A549 treated with CpdA at 1 μM for 4 hours (cell line): Measurements from ENCODE around the gene SUCNR1. TPM values are rescaled to one million over a fixed set of nuclear protein-coding genes. Genes with fewer than 3 reads are reported as not detected.

Source experiments
- total RNA-seq: library from RNA; stranded (reverse); fragments of 200-300 nt; extraction: Qiagen RNA extraction; gene quantifications from 5 replicates; pipeline ENCODE4 v1.2.3, GENCODE V29; 2022; ENCODE audit warnings: low read depth

The SUCNR1 gene, protein sequence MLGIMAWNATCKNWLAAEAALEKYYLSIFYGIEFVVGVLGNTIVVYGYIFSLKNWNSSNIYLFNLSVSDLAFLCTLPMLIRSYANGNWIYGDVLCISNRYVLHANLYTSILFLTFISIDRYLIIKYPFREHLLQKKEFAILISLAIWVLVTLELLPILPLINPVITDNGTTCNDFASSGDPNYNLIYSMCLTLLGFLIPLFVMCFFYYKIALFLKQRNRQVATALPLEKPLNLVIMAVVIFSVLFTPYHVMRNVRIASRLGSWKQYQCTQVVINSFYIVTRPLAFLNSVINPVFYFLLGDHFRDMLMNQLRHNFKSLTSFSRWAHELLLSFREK
- 0.15 to 0.24 TPM (median 0.17 TPM) in 4 of 5 replicates, not detected in the other for total RNA-seq

GRCh38 chr3:151873398-151873797 is at the start of gene SUCNR1:
Gene SUCNR1, plus strand, starts transcription at chr3:151873643. Its CDS starts 6,250 bp downstream, at chr3:151879893.

Other genes with a start within 250 kb of the SUCNR1 start
- gene AADACL2, start 139.7 kb upstream of the SUCNR1 start, total RNA-seq: not detected in 5 replicates
- gene AADAC, start 59.5 kb upstream of the SUCNR1 start, total RNA-seq: 19.5 to 29.5 TPM (median 22.2 TPM) in 5 replicates